Measurements from ENCODE around the gene TFAP2A.

TFAP2A gene

GRCh38 chr6:10384610-10385523 lies 30.0 kb downstream of the TFAP2A start:
- Histone ChIP-seq H2AK5ac (ENCODE audit: low read depth, low read length) (no peak overlapping the region), H2BK5ac (ENCODE audit: low read length) (no peak overlapping the region), H3K79me1 (ENCODE audit: low read depth, low read length) (no peaks in the 10 kb centered on the region), H4K8ac (ENCODE audit: low read depth, low read length) (no peak overlapping the region), H2AFZ (ENCODE audit: low read length) (peak overlapping the region; percentile 68), H3K27ac (replicated peaks; ENCODE audit: low read length) (no peak overlapping the region), H3K4me3 (ENCODE audit: low read length in 2 of 2) (peak overlapping the region in 1 of 2 donors; percentile 66), H3K9ac (ENCODE audit: low read depth, low read length, poor library complexity) (no peak overlapping the region), H3K4ac (ENCODE audit: low read length) (no peak overlapping the region), H3K27me3 (ENCODE audit: control insufficient read depth in 3 of 3, insufficient read depth in 3 of 3, low read depth in 1 of 3, low read length in 3 of 3) (peaks cover 28 to 97% (median 90%) of the 10 kb centered on the region in 3 experiments), H4K91ac (ENCODE audit: low read depth, low read length, poor library complexity) (no peak overlapping the region), H3K18ac (ENCODE audit: low read length) (peak overlapping the region; percentile 66), H2BK120ac (ENCODE audit: low read depth, low read length) (no peak overlapping the region), H2BK15ac (ENCODE audit: low read length) (peak overlapping the region; percentile 25), H3K23ac (ENCODE audit: low read depth, low read length, poor library complexity) (no peak overlapping the region), H3K36me3 (replicated peaks in 1 of 2; ENCODE audit: control insufficient read depth in 2 of 2, insufficient read depth in 2 of 2, low read length in 2 of 2) (no peaks in the 10 kb centered on the region), H3K9me3 (replicated peaks in 1 of 2; ENCODE audit: control insufficient read depth in 2 of 2, insufficient read depth in 1 of 2, low read depth in 1 of 2, low read length in 2 of 2) (peaks cover 0 to 3% of the 10 kb centered on the region in 2 donors), H2BK12ac (ENCODE audit: low read length) (no peak overlapping the region), H3K14ac (ENCODE audit: low read length) (no peak overlapping the region), H3K4me2 (ENCODE audit: insufficient read depth, low read length, poor library complexity, severe bottlenecking) (peak overlapping the region; percentile 35), H3K4me1 (ENCODE audit: control insufficient read depth in 2 of 2, insufficient read depth in 1 of 2, low read depth in 1 of 2, low read length in 2 of 2) (peaks cover 0 to 8% of the 10 kb centered on the region in 2 donors)
- DNase-seq (ENCODE audit: low spot score), result peak; percentile 23
- WGBS, 2 donors (ENCODE audit: extremely low coverage in 2 of 2, insufficient read length in 2 of 2, insufficient replicate concordance in 1 of 2), result no CpG with 5 or more reads among the region's 64 CpGs

- Histone ChIP-seq H3K4me1 (ENCODE audit: control insufficient read depth in 2 of 2, insufficient read depth in 1 of 2, low read depth in 1 of 2, low read length in 2 of 2) (peaks cover 0 to 8% of the 10 kb centered on the region in 2 donors), H2BK120ac (ENCODE audit: low read depth, low read length) (no peak overlapping the region), H3K27me3 (ENCODE audit: control insufficient read depth in 3 of 3, insufficient read depth in 3 of 3, low read depth in 1 of 3, low read length in 3 of 3) (peaks cover 28 to 90% (median 85%) of the 10 kb centered on the region in 3 experiments), H3K36me3 (replicated peaks in 1 of 2; ENCODE audit: control insufficient read depth in 2 of 2, insufficient read depth in 2 of 2, low read length in 2 of 2) (no peaks in the 10 kb centered on the region), H3K14ac (ENCODE audit: low read length) (no peak overlapping the region), H3K9ac (ENCODE audit: low read depth, low read length, poor library complexity) (no peak overlapping the region), H2AFZ (ENCODE audit: low read length) (no peak overlapping the region), H3K4me2 (ENCODE audit: insufficient read depth, low read length, poor library complexity, severe bottlenecking) (no peak overlapping the region), H3K4ac (ENCODE audit: low read length) (no peak overlapping the region), H3K79me1 (ENCODE audit: low read depth, low read length) (no peaks in the 10 kb centered on the region), H3K9me3 (replicated peaks in 1 of 2; ENCODE audit: control insufficient read depth in 2 of 2, insufficient read depth in 1 of 2, low read depth in 1 of 2, low read length in 2 of 2) (peaks cover 0 to 3% of the 10 kb centered on the region in 2 donors), H3K4me3 (ENCODE audit: low read length in 2 of 2) (no peak overlapping the region), H2AK5ac (ENCODE audit: low read depth, low read length) (no peak overlapping the region), H3K27ac (replicated peaks; ENCODE audit: low read length) (no peak overlapping the region), H4K91ac (ENCODE audit: low read depth, low read length, poor library complexity) (no peak overlapping the region), H2BK15ac (ENCODE audit: low read length) (no peak overlapping the region), H3K18ac (ENCODE audit: low read length) (no peak overlapping the region), H2BK12ac (ENCODE audit: low read length) (no peak overlapping the region), H3K23ac (ENCODE audit: low read depth, low read length, poor library complexity) (no peak overlapping the region), H2BK5ac (ENCODE audit: low read length) (no peak overlapping the region), H4K8ac (ENCODE audit: low read depth, low read length) (no peak overlapping the region)
- DNase-seq (ENCODE audit: low spot score), result peak; percentile 24
- WGBS, 2 donors (ENCODE audit: extremely low coverage in 2 of 2, insufficient read length in 2 of 2, insufficient replicate concordance in 1 of 2), result no CpG with 5 or more reads among the region's 9 CpGs
Observed at GRCh38 chr6:10384091-10384609, 30.7 kb downstream of the TFAP2A start.

- Histone ChIP-seq H3K18ac (ENCODE audit: low read length) (peak overlapping the region; percentile 72), H3K4me3 (ENCODE audit: low read length in 2 of 2) (peak overlapping the region in 1 of 2 donors; percentile 60), H2BK12ac (ENCODE audit: low read length) (no peak overlapping the region), H3K14ac (ENCODE audit: low read length) (no peak overlapping the region), H2BK5ac (ENCODE audit: low read length) (no peak overlapping the region), H2BK15ac (ENCODE audit: low read length) (no peak overlapping the region), H4K8ac (ENCODE audit: low read depth, low read length) (peak overlapping the region; percentile 43), H3K79me1 (ENCODE audit: low read depth, low read length) (no peaks in the 10 kb centered on the region), H2AK5ac (ENCODE audit: low read depth, low read length) (peak overlapping the region; percentile 32), H3K23ac (ENCODE audit: low read depth, low read length, poor library complexity) (no peak overlapping the region), H3K4ac (ENCODE audit: low read length) (no peak overlapping the region), H3K36me3 (replicated peaks in 1 of 2; ENCODE audit: control insufficient read depth in 2 of 2, insufficient read depth in 2 of 2, low read length in 2 of 2) (no peaks in the 10 kb centered on the region), H3K9me3 (replicated peaks in 1 of 2; ENCODE audit: control insufficient read depth in 2 of 2, insufficient read depth in 1 of 2, low read depth in 1 of 2, low read length in 2 of 2) (peaks cover 0 to 3% of the 10 kb centered on the region in 2 donors), H3K27ac (replicated peaks; ENCODE audit: low read length) (no peak overlapping the region), H3K4me1 (ENCODE audit: control insufficient read depth in 2 of 2, insufficient read depth in 1 of 2, low read depth in 1 of 2, low read length in 2 of 2) (peaks cover 0 to 8% of the 10 kb centered on the region in 2 donors), H2AFZ (ENCODE audit: low read length) (no peak overlapping the region), H3K27me3 (ENCODE audit: control insufficient read depth in 3 of 3, insufficient read depth in 3 of 3, low read depth in 1 of 3, low read length in 3 of 3) (peaks cover 28 to 83% (median 79%) of the 10 kb centered on the region in 3 experiments), H3K4me2 (ENCODE audit: insufficient read depth, low read length, poor library complexity, severe bottlenecking) (peak overlapping the region; percentile 51), H4K91ac (ENCODE audit: low read depth, low read length, poor library complexity) (no peak overlapping the region), H3K9ac (ENCODE audit: low read depth, low read length, poor library complexity) (no peak overlapping the region), H2BK120ac (ENCODE audit: low read depth, low read length) (no peak overlapping the region)
- no peak for DNase-seq (ENCODE audit: low spot score)
- no CpG with 5 or more reads among the region's 48 CpGs for WGBS, 2 donors (ENCODE audit: extremely low coverage in 2 of 2, insufficient read length in 2 of 2, insufficient replicate concordance in 1 of 2)
Observed at GRCh38 chr6:10383331-10384090, 31.4 kb downstream of the TFAP2A start.

Data from neuronal stem cell (in vitro differentiated cells).